ENCODE results near the gene HOXA7.

Gene HOXA7

GRCh38 chr7:27198138-27198841 lies 41.8 kb upstream of the HOXA7 start:
- Mint-ChIP-seq H3K9me3 (no peaks in the 10 kb centered on the region), H3K27ac (peak overlapping the region; percentile 1), H3K4me1 (peaks cover 24% of the 10 kb centered on the region), H3K4me3 (no peak overlapping the region), H3K27me3 (peaks cover 88% of the 10 kb centered on the region), H3K36me3 (peaks cover 2% of the 10 kb centered on the region)
- CTCF ChIA-PET = interaction anchor here (1.1 kb wide), 1 partner anchor 823 kb away, joined by 5 read pairs; no protein-coding TSS in a partner anchor
- DNase-seq = no peak

- CTCF ChIA-PET = no interaction called here
- Mint-ChIP-seq H3K4me1 (peaks cover 24% of the 10 kb centered on the region), H3K27ac (no peak overlapping the region), H3K36me3 (peaks cover 2% of the 10 kb centered on the region), H3K9me3 (no peaks in the 10 kb centered on the region), H3K27me3 (peaks cover 88% of the 10 kb centered on the region), H3K4me3 (no peak overlapping the region)
- no peak for DNase-seq
These were observed 40.9 kb upstream of the HOXA7 start for GRCh38 chr7:27197137-27198042.

- Mint-ChIP-seq H3K4me3 (no peak overlapping the region), H3K9me3 (no peaks in the 10 kb centered on the region), H3K27ac (no peak overlapping the region), H3K27me3 (peaks cover 88% of the 10 kb centered on the region), H3K36me3 (peaks cover 2% of the 10 kb centered on the region), H3K4me1 (peaks cover 20% of the 10 kb centered on the region)
- CTCF ChIA-PET = interaction anchor here (0.5 to 2.3 kb wide), 32 partner anchors 9 to 900 kb away, joined by 3 to 24 read pairs (median 5); partner anchors contain the start of genes EVX1 and TAX1BP1
- DNase-seq = peak; percentile 88
These were observed 39.9 kb upstream of the HOXA7 start for GRCh38 chr7:27196287-27196767.

- Mint-ChIP-seq H3K27me3 (peaks cover 88% of the 10 kb centered on the region), H3K4me3 (no peak overlapping the region), H3K9me3 (no peaks in the 10 kb centered on the region), H3K27ac (no peak overlapping the region), H3K4me1 (peaks cover 10% of the 10 kb centered on the region), H3K36me3 (peaks cover 4% of the 10 kb centered on the region)
- DNase-seq = no peak
- CTCF ChIA-PET = interaction anchor here (0.6 to 2.3 kb wide), 10 partner anchors 8 to 727 kb away, joined by 3 to 24 read pairs (median 4); partner anchors contain the start of gene EVX1
These were observed 38.4 kb upstream of the HOXA7 start for GRCh38 chr7:27194686-27195379.

- no peak for DNase-seq
- Mint-ChIP-seq H3K9me3 (no peaks in the 10 kb centered on the region), H3K27ac (no peak overlapping the region), H3K4me3 (no peak overlapping the region), H3K36me3 (peaks cover 5% of the 10 kb centered on the region), H3K4me1 (peaks cover 13% of the 10 kb centered on the region), H3K27me3 (peaks cover 90% of the 10 kb centered on the region)
- CTCF ChIA-PET = interaction anchor here (1.0 to 1.6 kb wide), 4 partner anchors 17 to 735 kb away, joined by 3 to 4 read pairs (median 3); no protein-coding TSS in a partner anchor
These were observed 37.5 kb upstream of the HOXA7 start for GRCh38 chr7:27194002-27194352.

GRCh38 chr7:27193335-27194001 lies 37.0 kb upstream of the HOXA7 start:
- peaks cover 90% of the 10 kb centered on the region for H3K27me3 Mint-ChIP-seq
- peaks cover 15% of the 10 kb centered on the region for H3K4me1 Mint-ChIP-seq
- DNase-seq = no peak
- no peak overlapping the region for H3K27ac Mint-ChIP-seq
- no peak overlapping the region for H3K4me3 Mint-ChIP-seq
- H3K36me3 Mint-ChIP-seq = peaks cover 8% of the 10 kb centered on the region
- H3K9me3 Mint-ChIP-seq = no peaks in the 10 kb centered on the region
- CTCF ChIA-PET = interaction anchor here (1.0 to 1.6 kb wide), 3 partner anchors 18 to 735 kb away, joined by 3 read pairs; no protein-coding TSS in a partner anchor

- CTCF ChIA-PET = interaction anchor here (0.6 kb wide), 1 partner anchor 1334 kb away, joined by 3 read pairs; no protein-coding TSS in a partner anchor
- H3K4me3 Mint-ChIP-seq = peak overlapping the region; percentile 18
- H3K27ac Mint-ChIP-seq = no peak overlapping the region
- H3K27me3 Mint-ChIP-seq = peaks cover 90% of the 10 kb centered on the region
- peaks cover 22% of the 10 kb centered on the region for H3K4me1 Mint-ChIP-seq
- H3K36me3 Mint-ChIP-seq = peaks cover 10% of the 10 kb centered on the region
- no peak for DNase-seq
- no peaks in the 10 kb centered on the region for H3K9me3 Mint-ChIP-seq
These were observed 36.3 kb upstream of the HOXA7 start for GRCh38 chr7:27192546-27193334.

- CTCF ChIA-PET = interaction anchor here (0.6 kb wide), 1 partner anchor 1333 kb away, joined by 3 read pairs; no protein-coding TSS in a partner anchor
- no peak for DNase-seq
These were observed 35.5 kb upstream of the HOXA7 start for GRCh38 chr7:27191833-27192545.

GRCh38 chr7:27191161-27191731 lies 34.8 kb upstream of the HOXA7 start:
- no peak overlapping the region for H3K4me3 Mint-ChIP-seq
- peaks cover 33% of the 10 kb centered on the region for H3K4me1 Mint-ChIP-seq
- H3K27ac Mint-ChIP-seq = no peak overlapping the region
- peak; percentile 9 for DNase-seq
- peaks cover 95% of the 10 kb centered on the region for H3K27me3 Mint-ChIP-seq
- peaks cover 11% of the 10 kb centered on the region for H3K36me3 Mint-ChIP-seq
- no peaks in the 10 kb centered on the region for H3K9me3 Mint-ChIP-seq
- CTCF ChIA-PET = interaction anchor here (1.1 to 1.9 kb wide), 2 partner anchors 12 to 18 kb away, joined by 5 to 12 read pairs; no protein-coding TSS in a partner anchor

More at GRCh38 chr7:27191833-27192545, 35.5 kb upstream of the HOXA7 start:
- peaks cover 29% of the 10 kb centered on the region for H3K4me1 Mint-ChIP-seq
- H3K36me3 Mint-ChIP-seq = peaks cover 10% of the 10 kb centered on the region
- H3K9me3 Mint-ChIP-seq = no peaks in the 10 kb centered on the region
- H3K4me3 Mint-ChIP-seq = no peak overlapping the region
- H3K27ac Mint-ChIP-seq = peak overlapping the region; percentile 55
- H3K27me3 Mint-ChIP-seq = peaks cover 90% of the 10 kb centered on the region

GRCh38 chr7:27189997-27190748 lies 33.7 kb upstream of the HOXA7 start:
- no peak overlapping the region for H3K4me3 Mint-ChIP-seq
- CTCF ChIA-PET = interaction anchor here (0.7 to 1.9 kb wide), 5 partner anchors 11 to 729 kb away, joined by 3 to 12 read pairs (median 3); no protein-coding TSS in a partner anchor
- H3K27me3 Mint-ChIP-seq = peaks cover 100% of the 10 kb centered on the region
- H3K36me3 Mint-ChIP-seq = peaks cover 15% of the 10 kb centered on the region
- DNase-seq = peak; percentile 8
- H3K9me3 Mint-ChIP-seq = no peaks in the 10 kb centered on the region
- peaks cover 43% of the 10 kb centered on the region for H3K4me1 Mint-ChIP-seq
- H3K27ac Mint-ChIP-seq = peak overlapping the region; percentile 20

GRCh38 chr7:27189295-27189996 lies 33.0 kb upstream of the HOXA7 start:
- peak; percentile 19 for DNase-seq
- Mint-ChIP-seq H3K27me3 (peaks cover 100% of the 10 kb centered on the region), H3K9me3 (no peaks in the 10 kb centered on the region), H3K36me3 (peaks cover 19% of the 10 kb centered on the region), H3K4me3 (no peak overlapping the region), H3K4me1 (peaks cover 49% of the 10 kb centered on the region), H3K27ac (peak overlapping the region; percentile 75)
- CTCF ChIA-PET = interaction anchor here (0.7 to 1.9 kb wide), 3 partner anchors 10 to 729 kb away, joined by 3 to 12 read pairs (median 3); no protein-coding TSS in a partner anchor

Measured in activated naive CD4-positive, alpha-beta T cell treated with anti-CD3 and anti-CD28 coated beads, Interleukin-2, amount 10 ng/mL, durations not matched to agents 7 days and 5 days (primary cell).